ENCODE results near the gene CA12.
A peak's percentile ranks its signal among the peaks of the same experiment; 100 is the strongest.

CA12 gene

GRCh38 chr15:63382966-63383710, 1.5 kb upstream of the CA12 start:
- no peak for DNase-seq
- intact Hi-C loops (cut with DNase I), result no loop called here

GRCh38 chr15:63380808-63381282, 801 bp downstream of the CA12 start:
- no peak for DNase-seq
- intact Hi-C loops (cut with DNase I), result no loop called here

GRCh38 chr15:63380151-63380807, 1.4 kb downstream of the CA12 start:
- intact Hi-C loops (cut with DNase I), result no loop called here
- no peak for DNase-seq

GRCh38 chr15:63379492-63380150, 2.0 kb downstream of the CA12 start:
- intact Hi-C loops (cut with DNase I), result no loop called here
- no peak for DNase-seq

- intact Hi-C loops (cut with DNase I), result no loop called here
- no peak for DNase-seq
Observed at GRCh38 chr15:63378946-63379345, 2.7 kb downstream of the CA12 start.

GRCh38 chr15:63374686-63375520, 6.7 kb downstream of the CA12 start:
- peak in 7 of 42 donors; percentile 17 to 64 (median 46) for DNase-seq
- intact Hi-C loops (cut with DNase I), result no loop called here

- DNase-seq, result no peak
- intact Hi-C loops (cut with DNase I), result no loop called here
Observed at GRCh38 chr15:63373866-63374548, 7.6 kb downstream of the CA12 start.

- intact Hi-C loops (cut with DNase I), result no loop called here
- no peak for DNase-seq
Observed at GRCh38 chr15:63373330-63373729, 8.3 kb downstream of the CA12 start.

GRCh38 chr15:63372753-63373152, 8.9 kb downstream of the CA12 start:
- intact Hi-C loops (cut with DNase I), result no loop called here
- DNase-seq, result no peak

GRCh38 chr15:63372018-63372705, 9.5 kb downstream of the CA12 start:
- intact Hi-C loops (cut with DNase I), result no loop called here
- peak in 40 of 42 donors; percentile 29 to 93 (median 70) for DNase-seq

- no peak for DNase-seq
- intact Hi-C loops (cut with DNase I), result no loop called here
Observed at GRCh38 chr15:63371297-63371918, 10.2 kb downstream of the CA12 start.

GRCh38 chr15:63370764-63371163, 10.9 kb downstream of the CA12 start:
- DNase-seq, result peak in 4 of 42 donors; percentile 37 to 68 (median 52)
- intact Hi-C loops (cut with DNase I), result no loop called here

GRCh38 chr15:63369781-63370180, 11.9 kb downstream of the CA12 start:
- no peak for DNase-seq
- intact Hi-C loops (cut with DNase I), result no loop called here

GRCh38 chr15:63369296-63369695, 12.3 kb downstream of the CA12 start:
- intact Hi-C loops (cut with DNase I), result no loop called here

GRCh38 chr15:63368503-63368902, 13.1 kb downstream of the CA12 start:
- intact Hi-C loops (cut with DNase I), result no loop called here
- no peak for DNase-seq

More at GRCh38 chr15:63369296-63369695, 12.3 kb downstream of the CA12 start:
- no peak for DNase-seq

- no peak for DNase-seq
- intact Hi-C loops (cut with DNase I), result no loop called here
Observed at GRCh38 chr15:63367900-63368299, 13.7 kb downstream of the CA12 start.

GRCh38 chr15:63367390-63367789, 14.3 kb downstream of the CA12 start:
- intact Hi-C loops (cut with DNase I), result no loop called here
- no peak for DNase-seq

GRCh38 chr15:63366451-63366850, 15.2 kb downstream of the CA12 start:
- no peak for DNase-seq
- intact Hi-C loops (cut with DNase I), result no loop called here
